ENCODE measurements around the gene FBXO27. TPM values are rescaled to one million over a fixed set of nuclear protein-coding genes. Genes with fewer than 3 reads are reported as not detected.
A peak's percentile ranks its signal among the peaks of the same experiment; 100 is the strongest.

FBXO27 gene
- total and polyA plus RNA-seq, 10 donors = 0.10 to 4.2 (median 1.4) TPM

DNA sequence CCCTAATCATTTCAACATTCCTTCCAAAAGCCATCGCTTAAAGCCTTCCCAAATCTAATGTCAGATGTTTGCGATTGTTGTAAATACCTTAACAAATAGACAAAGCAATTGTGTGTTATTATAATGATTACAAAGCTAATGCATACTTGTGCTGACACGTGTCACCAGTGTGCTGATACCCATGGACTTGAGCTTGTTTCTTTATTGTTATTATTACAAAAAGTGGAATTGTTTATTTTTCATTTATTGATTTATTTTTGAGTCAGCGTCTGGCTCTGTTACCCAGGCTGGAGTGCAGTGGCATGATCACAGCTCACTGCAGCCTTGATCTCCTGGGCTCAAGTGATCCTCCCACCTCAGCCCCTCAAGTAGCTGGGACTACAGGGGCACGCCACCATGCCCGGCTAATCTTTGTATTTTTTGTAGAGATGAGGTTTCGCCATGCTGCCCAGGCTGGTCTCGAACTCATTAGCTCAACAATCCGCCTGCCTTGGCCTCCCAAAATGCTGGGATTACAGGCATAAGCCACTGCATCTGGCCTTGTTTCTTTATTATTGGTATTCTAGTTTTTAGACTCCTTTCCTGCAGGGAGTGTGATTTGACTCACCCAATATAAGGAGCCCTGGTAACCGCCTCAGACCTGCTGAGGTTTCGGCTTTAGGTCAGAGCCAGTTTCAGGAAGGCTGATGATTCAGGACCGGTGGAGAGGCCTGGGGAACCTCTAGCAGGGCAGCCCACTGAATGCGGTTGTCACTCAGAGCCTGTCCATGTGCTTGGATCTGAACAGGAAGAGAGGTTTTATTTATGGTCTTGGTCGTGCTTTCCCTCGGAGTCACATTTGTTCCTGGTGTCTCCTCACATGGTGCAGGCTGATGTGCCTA is 54.7 kb downstream of the FBXO27 start:
- no peak overlapping the region for H3K27ac ChIP-seq
- H3K36me3 ChIP-seq = no peaks in the 10 kb centered on the region
- no peak for DNase-seq
- intact Hi-C loops (cut with DNase I; ENCODE audit: low total_unique reads) = no loop called here
- H3K9me3 ChIP-seq = peaks cover 0 to 22% (median 15%) of the 10 kb centered on the region in 8 donors
- TF ChIP-seq POLR2AphosphoS5 (IDR thresholded peaks at IDR 0.05) (no peak), POLR2A (IDR thresholded peaks at IDR 0.05) (no peak)
- TF ChIP-seq, protein P1, sequence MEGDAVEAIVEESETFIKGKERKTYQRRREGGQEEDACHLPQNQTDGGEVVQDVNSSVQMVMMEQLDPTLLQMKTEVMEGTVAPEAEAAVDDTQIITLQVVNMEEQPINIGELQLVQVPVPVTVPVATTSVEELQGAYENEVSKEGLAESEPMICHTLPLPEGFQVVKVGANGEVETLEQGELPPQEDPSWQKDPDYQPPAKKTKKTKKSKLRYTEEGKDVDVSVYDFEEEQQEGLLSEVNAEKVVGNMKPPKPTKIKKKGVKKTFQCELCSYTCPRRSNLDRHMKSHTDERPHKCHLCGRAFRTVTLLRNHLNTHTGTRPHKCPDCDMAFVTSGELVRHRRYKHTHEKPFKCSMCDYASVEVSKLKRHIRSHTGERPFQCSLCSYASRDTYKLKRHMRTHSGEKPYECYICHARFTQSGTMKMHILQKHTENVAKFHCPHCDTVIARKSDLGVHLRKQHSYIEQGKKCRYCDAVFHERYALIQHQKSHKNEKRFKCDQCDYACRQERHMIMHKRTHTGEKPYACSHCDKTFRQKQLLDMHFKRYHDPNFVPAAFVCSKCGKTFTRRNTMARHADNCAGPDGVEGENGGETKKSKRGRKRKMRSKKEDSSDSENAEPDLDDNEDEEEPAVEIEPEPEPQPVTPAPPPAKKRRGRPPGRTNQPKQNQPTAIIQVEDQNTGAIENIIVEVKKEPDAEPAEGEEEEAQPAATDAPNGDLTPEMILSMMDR (IDR thresholded peaks at IDR 0.05 in 8 of 11, conservative IDR thresholded peaks at IDR 0.05 in 3 of 11) = no peak
- H3K4me3 ChIP-seq = no peak overlapping the region
- peaks cover 0 to 56% (median 18%) of the 10 kb centered on the region in 7 donors for H3K27me3 ChIP-seq (replicated peaks in 1 of 7)
- 62 to 66% (median 63%) methylated on average over 14 to 15 of the region's 15 CpGs for WGBS, 5 donors
- H3K4me1 ChIP-seq = peaks cover 0 to 17% (median 8%) of the 10 kb centered on the region in 6 donors

DNA sequence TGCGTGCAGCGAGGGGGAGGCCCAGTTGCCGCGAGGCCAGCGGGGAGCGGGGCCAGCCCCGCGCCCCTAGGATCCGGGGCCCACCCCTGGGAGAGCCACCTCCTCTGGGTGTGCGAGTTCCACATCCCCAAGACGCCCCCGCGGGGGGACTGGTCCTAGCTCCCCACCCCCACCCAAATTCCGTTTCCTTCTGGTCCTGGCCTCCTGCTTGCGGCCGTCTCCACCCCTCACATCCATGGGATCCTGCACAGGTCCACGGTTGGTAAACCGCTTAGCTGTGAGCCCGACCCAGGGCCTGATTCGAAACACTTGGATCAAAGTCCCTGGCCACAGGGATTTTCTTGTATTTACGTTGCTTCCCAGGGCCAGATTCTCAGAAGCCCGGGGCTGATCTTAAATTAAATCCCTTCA is 56.5 kb downstream of the FBXO27 start:
- H3K27me3 ChIP-seq (replicated peaks in 1 of 7) = peaks cover 0 to 56% (median 18%) of the 10 kb centered on the region in 7 donors
- peak overlapping the region; percentile 15 to 64 (median 36) for H3K4me3 ChIP-seq
- DNase-seq = no peak
- TF ChIP-seq POLR2AphosphoS5 (IDR thresholded peaks at IDR 0.05) (no peak), POLR2A (IDR thresholded peaks at IDR 0.05) (no peak)
- TF ChIP-seq, protein P1 (IDR thresholded peaks at IDR 0.05 in 8 of 11, conservative IDR thresholded peaks at IDR 0.05 in 3 of 11) = no peak
- peaks cover 0 to 15% (median 10%) of the 10 kb centered on the region in 8 donors for H3K9me3 ChIP-seq
- peak overlapping the region in 7 of 8 donors; percentile 24 to 74 (median 67) for H3K27ac ChIP-seq
- 16 to 35% (median 16%) methylated on average over 9 to 22 of the region's 22 CpGs for WGBS, 5 donors
- no peaks in the 10 kb centered on the region for H3K36me3 ChIP-seq
- intact Hi-C loops (cut with DNase I; ENCODE audit: low total_unique reads) = no loop called here
- peaks cover 0 to 17% (median 8%) of the 10 kb centered on the region in 6 donors for H3K4me1 ChIP-seq

DNA sequence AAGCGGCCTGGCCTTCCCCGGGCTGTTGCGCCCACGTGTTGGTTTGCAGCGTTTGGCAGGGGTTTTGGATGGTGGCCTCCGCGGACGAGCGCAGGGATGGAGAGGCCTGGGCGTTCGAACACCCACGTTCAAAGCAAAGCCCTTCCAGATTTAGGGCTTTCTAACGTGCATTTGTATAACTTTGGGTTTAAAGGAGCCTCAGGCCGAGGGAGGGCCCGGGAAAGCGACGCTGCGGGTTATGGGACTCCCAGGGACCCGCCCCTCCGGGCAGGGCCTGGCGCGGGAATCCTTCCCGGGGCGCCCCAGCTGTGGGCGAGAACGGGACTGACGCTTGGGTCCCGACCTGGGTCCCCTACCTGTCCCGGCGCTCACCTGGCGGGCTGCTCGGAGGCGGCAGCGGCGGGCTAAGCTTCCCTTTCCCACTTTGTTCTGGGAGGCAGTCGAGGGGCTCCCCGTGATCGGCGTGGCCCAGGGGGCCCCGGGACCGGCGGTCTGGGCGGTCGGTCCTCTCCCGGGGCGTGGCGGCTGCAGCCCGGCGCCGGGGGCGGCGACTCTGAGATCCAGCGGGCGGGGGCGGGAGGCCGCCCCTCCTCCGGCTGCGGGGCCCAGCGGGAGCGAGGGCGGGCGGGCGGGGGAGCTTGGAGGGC is 57.0 kb downstream of the FBXO27 start, which contains the start of gene FBXO17:
Gene FBXO17 (minus strand): TSS at position 529 of the 647 bp plus-strand sequence. CDS start 25,423 bp downstream, outside the sequence.
- intact Hi-C loops (cut with DNase I; ENCODE audit: low total_unique reads) = no loop called here
- 9 to 31% (median 12%) methylated on average over 15 to 63 of the region's 63 CpGs for WGBS, 5 donors
- peak within 1 kb of the TSS in 7 of 8 donors; percentile 24 to 74 (median 67) for H3K27ac ChIP-seq
- peak within 1 kb of the TSS; percentile 15 to 64 (median 36) for H3K4me3 ChIP-seq
- H3K9me3 ChIP-seq = peaks cover 0 to 9% (median 5%) of the 10 kb centered on the region in 8 donors
- no peak for DNase-seq
- H3K36me3 ChIP-seq = no peaks in the 10 kb centered on the region
- H3K4me1 ChIP-seq = peaks cover 0 to 17% (median 8%) of the 10 kb centered on the region in 6 donors
- H3K27me3 ChIP-seq (replicated peaks in 1 of 7) = peaks cover 0 to 56% (median 18%) of the 10 kb centered on the region in 7 donors
- TF ChIP-seq POLR2A (IDR thresholded peaks at IDR 0.05) (no peak), POLR2AphosphoS5 (IDR thresholded peaks at IDR 0.05) (peak in 1 of 3 donors; percentile 29)

DNA sequence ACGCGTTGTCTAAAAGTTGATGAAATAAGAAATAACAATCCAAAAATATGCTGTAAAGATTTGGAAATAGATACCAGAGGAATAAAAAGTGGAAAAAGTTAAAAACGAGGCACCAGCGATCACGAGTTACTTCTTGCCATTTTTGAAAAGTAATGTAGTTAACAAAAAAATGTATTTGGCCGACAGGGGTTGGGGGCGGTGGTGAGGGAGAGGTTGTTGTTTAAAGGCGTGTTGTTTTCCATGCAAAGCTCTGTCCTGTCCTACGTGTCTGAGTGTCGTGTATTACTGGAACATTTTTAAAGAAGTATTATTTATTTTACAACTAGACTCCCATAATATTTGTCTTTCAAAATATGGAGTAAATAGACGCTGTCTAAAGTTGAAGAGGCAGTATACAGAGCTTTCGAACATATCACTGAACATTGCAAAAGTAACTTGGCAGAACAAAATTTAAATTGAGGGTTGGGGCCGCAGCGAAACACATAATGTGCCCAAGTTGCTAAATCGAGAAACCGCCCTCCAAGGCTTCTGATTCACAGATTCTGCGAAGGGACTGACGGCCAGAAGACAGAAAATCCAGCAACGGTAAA is 57.6 kb downstream of the FBXO27 start:
- DNase-seq = no peak
- peaks cover 0 to 4% (median under 1%) of the 10 kb centered on the region in 8 donors for H3K9me3 ChIP-seq
- WGBS, 5 donors = 67 to 78% (median 76%) methylated on average over 19 of the region's 19 CpGs
- peaks cover 0 to 56% (median 18%) of the 10 kb centered on the region in 7 donors for H3K27me3 ChIP-seq (replicated peaks in 1 of 7)
- H3K27ac ChIP-seq = peak overlapping the region in 6 of 8 donors; percentile 24 to 74 (median 69)
- intact Hi-C loops (cut with DNase I; ENCODE audit: low total_unique reads) = no loop called here
- H3K4me1 ChIP-seq = peaks cover 0 to 17% (median 8%) of the 10 kb centered on the region in 6 donors
- no peaks in the 10 kb centered on the region for H3K36me3 ChIP-seq
- peak overlapping the region in 7 of 8 donors; percentile 15 to 64 (median 36) for H3K4me3 ChIP-seq
- TF ChIP-seq POLR2AphosphoS5 (IDR thresholded peaks at IDR 0.05) (no peak), POLR2A (IDR thresholded peaks at IDR 0.05) (no peak)
- TF ChIP-seq, protein P1 (IDR thresholded peaks at IDR 0.05 in 8 of 11, conservative IDR thresholded peaks at IDR 0.05 in 3 of 11) = no peak
